H9 (cell line): ENCODE data around the gene RFX8. TPM values are rescaled to one million over a fixed set of nuclear protein-coding genes. Genes with fewer than 3 reads are reported as not detected.

Experiments used
- DNase-seq: peaks from one replicate; pipeline ENCODE4 v3.0.0-alpha.2; 2017
- H2AFZ ChIP-seq: one replicate; pipeline ENCODE4 v1.6.1; 2013; ENCODE audit warnings: mild to moderate bottlenecking, low read length, control low read depth, moderate library complexity
- H2AK5ac ChIP-seq: 2 replicates; pipeline ENCODE4 v1.6.1; 2013; ENCODE audit warnings: low read length, control low read depth, mixed read lengths; ENCODE audit not compliant: insufficient read length
- H2BK120ac ChIP-seq: one replicate; pipeline ENCODE4 v1.6.1; 2013; ENCODE audit warnings: low read depth, mild to moderate bottlenecking, low read length, control low read depth, inconsistent platforms; ENCODE audit not compliant: poor library complexity, severe bottlenecking
- H2BK12ac ChIP-seq: 2 replicates; pipeline ENCODE4 v1.6.1; 2013; ENCODE audit warnings: low read length, control low read depth, mixed read lengths, low read depth; ENCODE audit not compliant: insufficient read length
- H2BK15ac ChIP-seq: 2 replicates; pipeline ENCODE4 v1.6.1; 2013; ENCODE audit warnings: low read depth, low read length, control low read depth
- H2BK20ac ChIP-seq: one replicate; pipeline ENCODE4 v1.6.1; 2013; ENCODE audit warnings: low read depth, mild to moderate bottlenecking, low read length, control low read depth, inconsistent platforms; ENCODE audit not compliant: poor library complexity, severe bottlenecking
- H2BK5ac ChIP-seq: 2 replicates; pipeline ENCODE4 v1.6.1; 2013; ENCODE audit warnings: low read length, control low read depth, mixed read lengths; ENCODE audit not compliant: insufficient read length
- H3K14ac ChIP-seq: 2 replicates; pipeline ENCODE4 v1.6.1; 2013; ENCODE audit warnings: low read length, control low read depth; ENCODE audit not compliant: insufficient read depth
- H3K18ac ChIP-seq: 2 replicates; pipeline ENCODE4 v1.6.1; 2013; ENCODE audit warnings: low read depth, mild to moderate bottlenecking, mixed read lengths, low read length, control low read depth; ENCODE audit not compliant: insufficient read length
- H3K23ac ChIP-seq: 2 replicates; pipeline ENCODE4 v1.6.1; 2013; ENCODE audit warnings: low read length, control low read depth, mixed read lengths, low read depth; ENCODE audit not compliant: insufficient read length
- H3K23me2 ChIP-seq: 2 replicates; pipeline ENCODE4 v1.6.1; 2013; ENCODE audit warnings: low read depth, mild to moderate bottlenecking, mixed read lengths, low read length, control low read depth; ENCODE audit not compliant: insufficient read length, poor library complexity, severe bottlenecking
- H3K27ac ChIP-seq: 2 replicates; pipeline ENCODE4 v1.5.1; 2013; ENCODE audit warnings: low read length, control low read depth, mixed read lengths, low read depth; ENCODE audit not compliant: insufficient read length
- H3K27me3 ChIP-seq: 2 replicates; pipeline ENCODE4 v1.6.1; 2013; ENCODE audit warnings: low read length, control low read depth, inconsistent platforms; ENCODE audit not compliant: insufficient read depth
- H3K4ac ChIP-seq: 2 replicates; pipeline ENCODE4 v1.6.1; 2013; ENCODE audit warnings: low read depth, mild to moderate bottlenecking, control low read depth, inconsistent platforms, low read length, moderate library complexity
- H3K4me1 ChIP-seq: 2 replicates; pipeline ENCODE4 v1.6.1; 2013; ENCODE audit warnings: low read length, control low read depth, inconsistent platforms; ENCODE audit not compliant: insufficient read depth
- H3K4me2 ChIP-seq: 2 replicates; pipeline ENCODE4 v1.6.1; 2013; ENCODE audit warnings: low read length, control low read depth, mixed read lengths; ENCODE audit not compliant: insufficient read length, insufficient read depth
- H3K56ac ChIP-seq: 2 replicates; pipeline ENCODE4 v1.6.1; 2013; ENCODE audit warnings: low read depth, mild to moderate bottlenecking, mixed read lengths, low read length, control low read depth; ENCODE audit not compliant: insufficient read length
- H3K79me1 ChIP-seq: 2 replicates; pipeline ENCODE4 v1.6.1; 2013; ENCODE audit warnings: low read depth, mild to moderate bottlenecking, moderate library complexity, low read length, control low read depth, inconsistent platforms; ENCODE audit not compliant: insufficient read depth, poor library complexity, severe bottlenecking
- H3K79me2 ChIP-seq: 2 replicates; pipeline ENCODE4 v1.6.1; 2013; ENCODE audit warnings: low read length, control low read depth, inconsistent platforms; ENCODE audit not compliant: insufficient read depth
- H3K9ac ChIP-seq: 2 replicates; pipeline ENCODE4 v1.6.1; 2013; ENCODE audit warnings: low read length, control low read depth, mixed read lengths; ENCODE audit not compliant: insufficient read length; ENCODE audit errors: extremely low read depth
- H3K9me3 ChIP-seq: one replicate; pipeline ENCODE4 v1.6.1; 2013; ENCODE audit warnings: low read depth, low read length, inconsistent platforms; ENCODE audit not compliant: control insufficient read depth
- H3T11ph ChIP-seq: one replicate; pipeline ENCODE4 v1.6.1; 2013; ENCODE audit warnings: mild to moderate bottlenecking, low read length, control low read depth, inconsistent platforms
- H4K20me1 ChIP-seq: one replicate; pipeline ENCODE4 v1.6.1; 2013; ENCODE audit not compliant: control insufficient read depth, insufficient read length, insufficient read depth
- H4K5ac ChIP-seq: 2 replicates; pipeline ENCODE4 v1.6.1; 2013; ENCODE audit warnings: low read depth, mild to moderate bottlenecking, mixed read lengths, low read length, control low read depth; ENCODE audit not compliant: insufficient read length
- H4K8ac ChIP-seq: replicated peaks from 2 replicates; pipeline ENCODE4 v1.6.1; 2013; ENCODE audit warnings: low read length, control low read depth, mixed read lengths, low read depth; ENCODE audit not compliant: insufficient read length
- H4K91ac ChIP-seq: 2 replicates; pipeline ENCODE4 v1.6.1; 2013; ENCODE audit warnings: low read depth, mild to moderate bottlenecking, moderate library complexity, mixed read lengths, low read length, control low read depth; ENCODE audit not compliant: insufficient read length
- H3K27ac Mint-ChIP-seq, 3 experiments: 2 replicates in 2 of 3; 3 replicates in 1 of 3; pipeline ENCODE4 v1.8.0; 2020 to 2021; ENCODE audit warnings: mixed read lengths in 3 of 3, mild to moderate bottlenecking in 1 of 3, moderate library complexity in 1 of 3
- H3K27me3 Mint-ChIP-seq: 2 replicates; pipeline ENCODE4 v1.8.0; 2021; ENCODE audit warnings: low read depth, mild to moderate bottlenecking, moderate library complexity, mixed read lengths
- H3K36me3 Mint-ChIP-seq, 3 experiments: 2 replicates in 2 of 3; 3 replicates in 1 of 3; pipeline ENCODE4 v1.8.0; 2020 to 2021; ENCODE audit warnings: low read depth in 3 of 3, mixed read lengths in 3 of 3; ENCODE audit not compliant: insufficient read depth in 1 of 3
- H3K4me1 Mint-ChIP-seq, 2 experiments: 2 replicates each; pipeline ENCODE4 v1.8.0; 2020; ENCODE audit warnings: mixed read lengths in 2 of 2
- H3K4me3 Mint-ChIP-seq, 2 experiments: 2 replicates in 1 of 2; 3 replicates in 1 of 2; pipeline ENCODE4 v1.8.0; 2020 to 2021; ENCODE audit warnings: mild to moderate bottlenecking in 2 of 2, mixed read lengths in 2 of 2, moderate library complexity in 1 of 2
- H3K9me3 Mint-ChIP-seq, 2 experiments: 2 replicates in 1 of 2; 3 replicates in 1 of 2; pipeline ENCODE4 v1.8.0; 2020; ENCODE audit warnings: mild to moderate bottlenecking in 2 of 2, mixed read lengths in 2 of 2, moderate library complexity in 1 of 2
- WGBS: extraction: QIAGEN DNeasy Blood & Tissue Kit; methylation state at CpG from one replicate; pipeline ENCODE4 v1.1.7; 2013; ENCODE audit warnings: missing lambda C conversion rate, low lambda C conversion rate, mixed read lengths; ENCODE audit not compliant: insufficient read length; ENCODE audit errors: extremely low coverage; 5-methylcytosine and 5-hydroxymethylcytosine counted together
- total RNA-seq: library from RNA; stranded (reverse); gene quantifications from 2 replicates; pipeline ENCODE4 v1.2.1, GENCODE V29; 2021
- TF ChIP-seq, protein P1 (sequence below): fragments of 200-600 bp; sonication (generic); conservative IDR thresholded peaks from 3 replicates; pipeline ENCODE4 v1.8.0; 2021; ENCODE audit warnings: antibody characterized with exemption, mild to moderate bottlenecking

Gene RFX8
- total RNA-seq, 1 experiment from 2014 or later = 0.22 TPM

DNA sequence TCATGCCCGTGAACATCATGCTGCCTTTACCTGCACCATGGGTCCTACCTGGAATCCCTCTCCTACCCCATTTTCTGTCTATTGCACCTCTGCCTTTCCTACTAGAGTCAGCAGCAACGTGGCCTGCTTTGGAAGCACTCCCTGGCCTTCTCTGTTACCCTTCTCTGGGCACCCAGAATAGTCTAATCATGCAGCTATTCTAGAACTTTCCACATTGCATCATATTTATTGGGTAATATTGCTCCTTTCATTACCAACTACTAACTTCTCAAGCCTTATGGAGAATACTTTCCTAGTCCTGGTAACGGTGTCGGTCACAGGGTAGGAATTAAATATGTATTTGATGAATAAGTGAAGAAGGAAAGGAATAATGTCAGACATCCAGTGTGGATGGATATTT, 54.3 kb downstream of the RFX8 start:
- Histone ChIP-seq H3K56ac (no peak overlapping the region), H3K27me3 (no peaks in the 10 kb centered on the region), H2BK12ac (no peak overlapping the region), H3K23me2 (no peaks in the 10 kb centered on the region), H2AK5ac (no peak overlapping the region), H2BK15ac (no peak overlapping the region), H3K4me1 (no peaks in the 10 kb centered on the region), H3K14ac (no peak overlapping the region), H3K23ac (no peak overlapping the region), H3K9ac (no peak overlapping the region), H3T11ph (no peak overlapping the region), H3K79me2 (no peaks in the 10 kb centered on the region), H3K18ac (no peak overlapping the region), H4K91ac (no peak overlapping the region), H3K4me2 (no peak overlapping the region), H3K9me3 (no peaks in the 10 kb centered on the region), H2AFZ (no peak overlapping the region), H2BK20ac (no peak overlapping the region), H4K8ac (no peak overlapping the region), H3K4ac (no peak overlapping the region), H2BK5ac (no peak overlapping the region), H3K27ac (no peak overlapping the region), H4K20me1 (no peaks in the 10 kb centered on the region), H2BK120ac (no peak overlapping the region), H4K5ac (no peak overlapping the region), H3K79me1 (no peaks in the 10 kb centered on the region)
- Mint-ChIP-seq H3K36me3 (no peaks in the 10 kb centered on the region), H3K9me3 (no peaks in the 10 kb centered on the region; a peak in 1 of 5 replicates), H3K27ac (peak overlapping the region in 2 of 3 experiments; percentile 1 to 33; a peak in 1 of 7 replicates), H3K4me1 (no peaks in the 10 kb centered on the region), H3K4me3 (no peak overlapping the region), H3K27me3 (no peaks in the 10 kb centered on the region)
- no peak for DNase-seq
- TF ChIP-seq, protein P1, sequence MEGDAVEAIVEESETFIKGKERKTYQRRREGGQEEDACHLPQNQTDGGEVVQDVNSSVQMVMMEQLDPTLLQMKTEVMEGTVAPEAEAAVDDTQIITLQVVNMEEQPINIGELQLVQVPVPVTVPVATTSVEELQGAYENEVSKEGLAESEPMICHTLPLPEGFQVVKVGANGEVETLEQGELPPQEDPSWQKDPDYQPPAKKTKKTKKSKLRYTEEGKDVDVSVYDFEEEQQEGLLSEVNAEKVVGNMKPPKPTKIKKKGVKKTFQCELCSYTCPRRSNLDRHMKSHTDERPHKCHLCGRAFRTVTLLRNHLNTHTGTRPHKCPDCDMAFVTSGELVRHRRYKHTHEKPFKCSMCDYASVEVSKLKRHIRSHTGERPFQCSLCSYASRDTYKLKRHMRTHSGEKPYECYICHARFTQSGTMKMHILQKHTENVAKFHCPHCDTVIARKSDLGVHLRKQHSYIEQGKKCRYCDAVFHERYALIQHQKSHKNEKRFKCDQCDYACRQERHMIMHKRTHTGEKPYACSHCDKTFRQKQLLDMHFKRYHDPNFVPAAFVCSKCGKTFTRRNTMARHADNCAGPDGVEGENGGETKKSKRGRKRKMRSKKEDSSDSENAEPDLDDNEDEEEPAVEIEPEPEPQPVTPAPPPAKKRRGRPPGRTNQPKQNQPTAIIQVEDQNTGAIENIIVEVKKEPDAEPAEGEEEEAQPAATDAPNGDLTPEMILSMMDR = no peak
- WGBS = no CpG with 5 or more reads among the region's 4 CpGs
